HG02642 (cell line): ENCODE results near the gene PNMT.
A peak's percentile ranks its signal among the peaks of the same experiment; 100 is the strongest.

Experiments used
- ATAC-seq: cut with Tn5 transposase; IDR thresholded peaks from one replicate; pipeline ENCODE4 v1.9.1; 2021; ENCODE audit warnings: mild to moderate bottlenecking; ENCODE audit not compliant: unreplicated experiment, poor library complexity

The PNMT gene

DNA sequence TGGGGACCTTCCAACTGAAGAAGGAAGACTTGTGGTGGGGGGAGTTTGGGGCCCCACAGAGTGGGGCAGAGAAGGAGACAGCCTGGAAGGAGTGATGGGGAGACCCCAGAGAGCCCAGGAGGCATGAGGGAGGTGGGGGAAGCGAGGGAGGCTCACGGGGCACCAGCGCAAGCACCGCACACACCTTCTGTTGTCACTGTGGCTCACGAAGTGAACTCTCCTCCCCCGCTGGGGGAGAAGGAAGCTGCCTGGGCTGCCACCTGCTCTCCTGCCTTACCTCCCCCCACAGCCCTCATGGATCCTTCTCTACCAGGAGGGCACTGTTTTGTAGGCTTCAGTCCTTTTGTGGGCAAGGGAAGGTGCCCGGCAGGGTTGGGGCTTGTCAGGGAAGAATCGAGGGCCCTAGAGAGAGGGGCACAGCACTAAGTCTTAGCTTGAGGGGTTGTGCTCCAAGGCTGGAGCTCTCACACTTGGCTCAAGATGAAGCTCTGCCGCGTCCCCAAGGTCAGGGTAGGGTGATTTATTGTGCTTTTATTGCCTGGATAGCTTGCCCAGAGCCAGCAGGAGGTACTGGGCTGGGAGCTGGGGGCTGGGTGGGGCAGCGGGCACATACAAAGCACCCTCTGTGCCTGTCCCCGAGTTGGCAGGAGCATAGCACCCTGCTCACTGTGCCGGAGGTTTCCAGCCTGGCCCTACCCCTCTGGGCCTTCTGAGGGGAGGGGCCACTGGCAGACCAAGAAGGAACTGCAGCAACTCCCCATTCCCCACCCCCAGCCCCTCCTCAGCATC is 35.9 kb upstream of the PNMT start:
- ATAC-seq, result no peak

DNA sequence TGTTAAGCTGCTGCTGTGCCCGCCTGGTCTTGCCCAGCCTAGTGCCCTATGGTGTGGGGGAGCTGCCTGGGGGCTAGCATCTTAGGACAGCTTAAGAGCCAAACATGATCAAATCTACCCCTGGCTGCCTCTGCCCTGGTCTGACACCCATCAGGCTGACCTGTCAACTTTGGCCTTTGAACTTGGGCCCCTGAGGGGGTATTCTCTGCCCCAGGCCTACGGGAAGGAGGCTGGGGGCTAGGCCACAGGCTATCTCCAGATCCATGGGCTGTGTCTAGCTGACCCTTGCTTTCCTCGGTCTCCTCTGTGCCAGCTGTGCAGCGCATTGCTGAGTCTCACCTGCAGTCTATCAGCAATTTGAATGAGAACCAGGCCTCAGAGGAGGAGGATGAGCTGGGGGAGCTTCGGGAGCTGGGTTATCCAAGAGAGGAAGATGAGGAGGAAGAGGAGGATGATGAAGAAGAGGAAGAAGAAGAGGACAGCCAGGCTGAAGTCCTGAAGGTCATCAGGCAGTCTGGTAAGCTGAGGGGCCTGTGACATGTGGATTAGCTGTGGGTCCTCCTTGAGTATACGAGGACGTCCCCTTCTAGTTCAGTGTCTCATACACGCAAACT is 34.6 kb upstream of the PNMT start:
- no peak for ATAC-seq

DNA sequence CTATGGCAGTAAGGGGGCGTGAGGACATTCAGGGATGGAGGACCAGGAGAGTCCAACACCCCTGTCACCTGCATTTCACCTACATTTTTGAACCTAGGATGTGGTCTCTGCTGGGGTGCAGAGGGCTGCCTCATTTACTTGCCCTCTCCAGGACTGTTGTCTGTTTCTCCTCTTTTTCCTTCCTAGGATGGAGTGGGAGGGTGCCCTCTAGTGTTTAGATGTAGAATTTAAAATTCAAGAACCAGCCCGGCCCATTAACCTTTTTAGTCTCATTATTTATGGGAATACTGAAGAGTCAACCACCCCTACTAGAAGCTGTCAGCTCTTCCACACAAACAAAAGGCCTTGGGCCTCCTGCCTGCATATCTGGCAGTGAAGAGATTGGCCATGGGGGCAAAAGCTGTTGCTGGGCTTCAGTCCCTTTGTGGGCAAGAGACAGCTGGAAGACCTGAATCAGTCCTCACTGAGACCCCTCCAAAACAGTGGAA is 33.8 kb upstream of the PNMT start:
- ATAC-seq, result no peak

DNA sequence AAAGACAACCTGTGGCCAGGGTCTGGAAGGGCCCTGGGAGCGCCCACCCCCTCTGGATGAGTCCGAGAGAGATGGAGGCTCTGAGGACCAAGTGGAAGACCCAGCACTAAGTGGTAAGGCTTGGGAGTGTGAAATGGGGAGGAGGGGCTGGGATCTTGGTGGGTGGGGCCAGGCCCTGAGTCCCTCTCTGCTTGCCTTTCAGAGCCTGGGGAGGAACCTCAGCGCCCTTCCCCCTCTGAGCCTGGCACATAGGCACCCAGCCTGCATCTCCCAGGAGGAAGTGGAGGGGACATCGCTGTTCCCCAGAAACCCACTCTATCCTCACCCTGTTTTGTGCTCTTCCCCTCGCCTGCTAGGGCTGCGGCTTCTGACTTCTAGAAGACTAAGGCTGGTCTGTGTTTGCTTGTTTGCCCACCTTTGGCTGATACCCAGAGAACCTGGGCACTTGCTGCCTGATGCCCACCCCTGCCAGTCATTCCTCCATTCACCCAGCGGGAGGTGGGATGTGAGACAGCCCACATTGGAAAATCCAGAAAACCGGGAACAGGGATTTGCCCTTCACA is 32.6 kb upstream of the PNMT start:
- ATAC-seq, result no peak

DNA sequence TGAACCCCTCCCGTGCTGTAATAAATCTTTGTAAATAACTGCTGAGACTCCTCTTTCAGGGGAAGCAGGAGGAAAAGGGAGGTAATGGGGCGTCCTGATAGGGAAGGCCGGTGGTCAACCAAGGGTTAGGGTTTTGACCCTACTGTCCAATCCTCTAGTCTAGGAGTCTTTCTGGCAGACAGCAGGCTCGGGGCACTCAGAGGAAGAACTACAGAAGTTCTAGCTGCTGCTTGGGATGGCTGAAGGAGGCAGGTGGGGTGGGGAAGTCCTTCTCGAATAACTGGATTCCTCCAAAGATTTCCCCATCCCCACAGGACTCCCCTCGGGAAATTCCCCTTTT is 31.7 kb upstream of the PNMT start:
- peak; percentile 19 for ATAC-seq

DNA sequence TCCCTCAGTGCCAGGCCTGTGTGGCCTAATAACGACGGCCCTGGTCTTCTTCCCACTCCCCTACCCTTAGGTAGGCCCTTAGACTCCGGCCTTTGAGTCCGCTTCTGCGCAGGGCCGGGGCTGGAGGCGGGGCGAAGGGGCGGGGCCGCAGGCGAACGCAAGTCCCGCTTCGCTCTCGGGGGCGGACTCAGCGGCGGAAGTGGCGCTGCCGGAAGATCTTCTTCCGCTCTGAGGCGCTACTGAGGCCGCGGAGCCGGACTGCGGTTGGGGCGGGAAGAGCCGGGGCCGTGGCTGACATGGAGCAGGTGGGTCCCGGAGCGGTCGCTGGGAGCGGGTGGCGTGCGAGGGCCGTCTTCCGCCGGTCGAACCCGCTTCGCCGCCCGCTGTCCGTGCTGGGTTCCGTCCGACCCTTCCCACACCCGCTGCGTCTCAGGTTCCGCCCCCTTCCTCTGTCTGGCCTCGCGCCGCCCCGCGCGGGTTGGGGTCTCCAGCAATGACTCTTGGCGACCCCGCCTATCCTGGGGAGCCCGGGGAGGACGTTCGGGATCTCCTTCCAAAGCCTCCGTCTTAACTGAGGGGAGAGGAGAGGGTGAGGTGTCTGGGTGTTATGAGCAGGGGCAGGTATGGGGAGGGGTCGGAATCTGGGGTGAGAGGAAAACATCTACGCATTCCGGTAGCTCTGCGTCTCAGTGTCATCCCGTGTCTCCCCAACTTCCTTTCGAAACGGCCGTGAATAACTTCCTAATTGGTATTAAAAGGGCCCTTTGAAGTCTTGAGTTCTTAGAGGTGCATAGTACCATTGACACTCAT is 31.1 kb upstream of the PNMT start, which contains the start of gene STARD3:
STARD3 (plus strand) TSS at position 218 of the 810 bp plus-strand sequence. CDS start 16,388 bp downstream, outside the sequence.
- ATAC-seq, result peak; percentile 82

DNA sequence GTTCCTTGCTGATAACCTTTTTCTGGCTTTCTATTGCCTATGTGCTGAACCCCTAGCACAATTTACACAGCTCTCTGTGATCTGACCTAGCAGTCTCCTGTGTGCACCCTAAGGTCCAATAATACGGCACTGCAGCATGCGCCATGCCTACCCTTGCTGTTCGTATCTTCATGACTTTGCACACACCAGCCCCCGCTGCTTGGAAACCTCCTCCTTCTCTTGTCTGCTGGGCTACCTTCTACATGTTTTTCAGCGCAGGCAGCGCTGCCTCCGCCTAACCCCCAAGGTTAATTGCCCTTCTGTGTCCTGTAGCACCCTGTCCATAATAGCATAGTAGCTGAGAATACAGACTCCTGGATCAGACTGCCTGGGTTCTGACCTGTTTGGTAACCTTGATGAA is 29.9 kb upstream of the PNMT start:
- ATAC-seq, result no peak

DNA sequence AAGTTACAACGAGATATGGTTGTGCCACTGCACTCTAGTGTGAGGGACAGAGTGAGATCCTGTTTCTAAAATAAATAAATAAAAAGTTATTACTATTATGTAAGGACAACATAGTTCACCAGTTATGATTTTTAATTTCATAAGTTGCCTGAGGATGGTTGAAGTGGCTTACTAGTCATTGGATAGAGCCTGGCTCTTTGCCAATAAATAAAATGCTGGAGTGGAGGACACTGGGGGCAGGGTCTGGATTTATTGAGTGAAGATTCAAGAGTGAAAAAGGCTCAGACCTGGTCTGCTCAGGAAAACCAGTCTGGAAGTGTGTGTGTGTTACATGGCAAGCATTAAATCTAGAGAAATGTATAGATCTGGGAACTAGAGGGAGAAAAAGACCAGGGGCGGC is 29.2 kb upstream of the PNMT start:
- no peak for ATAC-seq

DNA sequence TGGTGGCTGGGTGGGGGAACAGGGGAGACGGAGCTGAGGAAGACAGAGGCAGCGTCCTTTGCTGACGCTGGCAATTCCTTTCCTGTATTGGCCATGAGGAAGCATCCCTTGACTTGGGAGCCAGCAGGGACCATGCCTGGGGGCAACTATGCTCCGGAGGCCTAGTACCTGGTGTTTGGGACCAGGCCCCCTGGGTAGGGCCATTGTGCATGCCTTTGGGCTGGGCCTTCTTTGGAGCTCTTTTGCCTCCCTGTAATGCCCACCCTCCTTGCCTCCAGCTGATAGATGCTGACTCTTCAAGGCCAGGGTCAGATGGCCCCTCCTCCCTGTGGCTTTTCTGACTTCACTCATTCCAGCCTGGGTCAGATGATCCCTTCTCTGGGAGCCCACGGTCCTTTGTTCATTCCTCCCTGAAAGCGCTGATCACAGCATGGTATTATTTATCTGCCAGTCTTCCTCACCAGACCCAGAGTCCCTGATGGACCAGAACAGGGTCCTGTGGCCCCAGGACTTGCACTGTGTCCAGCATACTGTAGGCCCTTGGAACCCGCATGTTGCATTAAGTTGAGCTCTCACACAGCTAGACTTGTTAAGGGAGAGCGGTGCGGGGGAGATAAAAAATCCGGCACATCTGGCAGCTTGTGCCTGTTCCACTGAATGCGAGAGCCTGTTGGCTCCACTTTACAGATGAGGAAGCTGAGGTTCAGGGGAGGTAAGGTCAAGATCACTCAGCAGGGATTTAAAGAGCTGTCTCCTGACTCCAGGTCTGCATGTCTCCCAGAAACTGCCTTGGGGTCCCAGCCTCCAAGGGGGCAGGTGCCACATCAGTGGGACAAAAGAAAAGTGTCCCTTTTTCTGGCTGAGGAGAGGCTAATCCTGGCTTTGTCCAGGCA is 28.4 kb upstream of the PNMT start:
- ATAC-seq, result no peak

DNA sequence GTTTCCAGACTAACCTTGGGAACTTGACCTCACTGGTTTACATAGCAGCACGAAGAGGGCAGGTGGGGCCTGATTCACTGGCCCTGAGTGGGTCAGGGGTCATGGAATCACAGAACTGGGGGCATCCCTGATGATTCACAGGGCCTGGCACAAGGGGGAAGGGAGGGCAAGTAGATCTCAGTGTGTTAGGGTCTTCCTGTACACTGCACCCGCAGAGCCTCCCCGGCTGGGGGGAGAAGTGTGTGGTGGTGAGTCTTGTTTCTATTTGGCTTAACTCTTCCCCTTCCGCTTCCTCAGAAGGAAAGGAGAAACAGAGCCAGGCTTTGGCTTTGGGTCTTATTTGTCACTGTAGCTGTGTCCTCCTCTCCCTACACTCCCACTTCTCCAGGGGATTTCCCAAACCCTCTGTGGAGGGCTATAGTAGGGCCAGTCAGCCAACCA is 27.6 kb upstream of the PNMT start:
- no peak for ATAC-seq

DNA sequence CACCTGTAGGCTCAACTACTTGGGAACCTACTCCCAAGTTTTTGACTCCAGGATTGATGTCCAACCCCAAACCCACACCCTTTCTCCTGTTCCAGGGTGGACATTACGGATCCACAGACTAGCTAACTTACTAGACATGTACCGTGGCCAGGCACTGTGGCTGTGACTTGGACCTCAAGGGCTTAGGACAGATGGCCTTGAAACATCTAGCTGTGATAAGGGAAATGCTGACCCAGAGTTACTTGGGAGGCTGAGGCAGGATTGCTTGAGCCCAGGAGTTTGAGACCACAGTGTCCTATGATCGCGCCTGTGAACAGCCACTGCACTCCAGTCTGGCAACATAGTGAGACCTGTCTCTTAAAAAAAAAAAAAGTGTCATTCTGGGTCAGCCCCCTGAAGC is 27.2 kb upstream of the PNMT start:
- ATAC-seq, result no peak

DNA sequence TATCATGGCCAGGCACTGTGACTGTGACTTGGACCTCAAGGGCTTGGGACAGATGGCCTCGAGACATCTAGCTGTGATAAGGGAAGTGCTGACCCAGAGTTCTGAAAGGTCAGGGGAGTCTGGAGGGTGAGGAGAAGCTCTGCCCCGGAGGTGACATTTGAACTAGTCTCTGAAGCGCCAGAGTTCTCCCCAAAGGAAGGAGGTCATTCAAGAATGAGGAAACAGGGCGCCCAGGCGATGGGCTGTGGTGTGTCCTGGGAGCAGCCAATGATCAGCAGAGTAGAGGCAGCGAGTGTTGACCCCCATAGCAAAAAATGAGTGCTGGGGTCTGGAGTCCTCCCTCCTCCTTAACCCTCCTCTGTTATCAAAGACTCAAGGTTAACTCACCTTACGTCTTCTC is 26.4 kb upstream of the PNMT start:
- no peak for ATAC-seq

DNA sequence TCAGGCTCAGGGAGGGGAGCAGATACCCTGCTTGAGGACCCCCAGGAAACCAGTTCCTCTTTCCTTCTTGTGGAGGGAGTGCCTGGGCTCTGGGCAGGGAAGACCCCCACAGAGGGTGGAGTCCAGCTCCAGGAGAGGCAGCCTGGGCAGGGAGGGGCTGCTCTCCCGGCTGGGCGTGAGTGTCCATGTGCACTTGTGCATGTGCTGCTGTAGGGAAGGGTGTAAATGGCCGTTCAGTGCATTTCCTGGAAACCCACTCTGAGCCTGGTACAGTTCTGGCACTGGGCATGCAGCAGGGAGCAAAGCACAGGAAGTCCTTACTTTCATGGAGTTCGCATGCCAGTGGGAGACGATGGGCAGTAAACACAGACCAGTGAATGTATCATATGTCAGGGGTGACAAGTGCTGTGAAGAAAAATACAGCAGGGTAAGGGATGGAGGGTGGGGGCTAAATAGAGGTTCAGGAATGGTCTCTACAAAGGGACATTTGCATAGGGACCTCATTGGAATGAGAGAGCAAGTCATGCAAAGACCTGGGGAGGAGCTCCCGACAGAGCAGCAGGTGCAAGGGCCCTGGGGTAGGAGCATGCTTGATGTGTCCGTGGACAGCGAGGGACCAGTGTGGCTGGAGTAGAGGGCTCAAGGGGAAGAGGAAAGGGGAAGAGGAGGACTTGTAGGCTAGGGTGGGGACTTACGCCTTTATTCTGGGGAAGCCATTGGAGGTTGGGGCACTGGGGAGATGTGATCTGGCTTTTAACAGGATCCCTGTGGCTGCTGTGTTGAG is 25.8 kb upstream of the PNMT start:
- no peak for ATAC-seq

DNA sequence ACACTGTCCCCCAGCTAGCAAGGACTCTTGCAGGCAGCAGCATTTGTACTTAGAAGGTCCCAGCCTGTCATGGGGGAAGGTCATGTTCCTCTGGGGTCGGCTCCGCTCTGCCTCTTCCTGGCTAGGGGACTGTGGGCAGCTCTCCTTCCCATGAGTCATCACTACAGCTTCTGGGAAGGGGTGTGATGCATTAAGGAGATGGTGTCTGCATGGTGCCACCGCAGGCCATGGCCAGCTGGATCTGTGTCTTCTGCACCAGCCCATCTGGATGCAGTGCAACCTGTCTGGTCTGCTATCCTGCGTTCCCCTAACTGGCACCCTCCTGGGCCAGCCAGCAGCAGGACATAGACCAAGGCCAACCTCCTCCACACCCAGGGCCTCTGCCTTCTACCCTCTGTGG is 25.0 kb upstream of the PNMT start:
- no peak for ATAC-seq

DNA sequence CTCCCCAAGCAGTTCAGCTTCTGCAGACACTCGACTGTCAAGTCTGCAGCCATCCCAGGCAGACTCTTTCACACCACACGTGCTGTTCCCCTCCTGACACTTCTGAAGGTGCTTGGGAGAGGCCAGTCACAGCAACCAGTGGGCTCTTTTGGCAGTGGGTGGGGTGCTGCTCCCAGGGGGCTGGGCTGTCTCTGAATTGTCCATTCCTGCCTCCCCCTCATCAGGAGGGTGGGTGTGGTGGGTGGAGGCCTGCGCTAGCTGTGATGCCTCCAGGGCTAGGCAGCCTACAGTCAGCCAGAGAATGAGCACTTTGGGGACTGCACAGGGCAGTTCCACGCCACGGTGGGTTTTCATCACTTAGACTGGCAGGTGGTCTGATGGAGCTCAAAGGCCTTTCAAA is 21.0 kb upstream of the PNMT start:
- no peak for ATAC-seq

DNA sequence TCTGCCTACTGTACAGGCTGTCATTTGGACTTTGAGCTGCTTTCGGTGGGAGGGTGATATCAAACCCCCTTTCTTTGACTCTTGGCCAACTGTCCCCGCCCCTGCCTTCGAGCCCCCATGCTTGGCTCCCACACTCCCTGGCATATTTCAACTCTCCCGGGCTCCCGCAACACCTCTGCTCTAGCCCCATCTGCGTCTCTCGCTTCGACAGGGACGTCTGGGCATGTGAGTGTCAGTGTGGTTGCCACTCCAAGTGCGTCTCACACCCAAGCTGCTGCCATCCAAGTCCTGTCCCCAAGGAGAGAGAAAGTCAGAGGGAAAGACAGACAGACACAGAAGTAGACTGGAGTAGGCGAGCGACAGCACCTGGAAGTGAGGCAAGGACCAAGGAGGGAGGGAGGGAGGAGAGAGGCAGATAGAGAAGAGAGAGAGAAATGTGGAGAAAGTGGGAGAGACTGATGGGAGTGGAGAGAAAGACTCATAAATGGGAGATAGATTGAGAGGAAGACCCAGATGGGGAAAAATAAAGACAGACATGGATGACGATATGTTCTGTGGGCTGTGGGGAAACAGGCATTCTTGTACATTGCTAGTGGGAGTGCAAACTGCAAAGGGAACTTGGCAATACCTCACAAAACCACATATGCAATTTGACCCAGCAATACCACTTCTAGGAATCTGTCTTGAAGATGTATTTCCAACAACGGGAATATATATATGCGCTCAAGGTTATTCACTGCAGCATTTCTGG is 19.5 kb upstream of the PNMT start:
- ATAC-seq, result no peak

DNA sequence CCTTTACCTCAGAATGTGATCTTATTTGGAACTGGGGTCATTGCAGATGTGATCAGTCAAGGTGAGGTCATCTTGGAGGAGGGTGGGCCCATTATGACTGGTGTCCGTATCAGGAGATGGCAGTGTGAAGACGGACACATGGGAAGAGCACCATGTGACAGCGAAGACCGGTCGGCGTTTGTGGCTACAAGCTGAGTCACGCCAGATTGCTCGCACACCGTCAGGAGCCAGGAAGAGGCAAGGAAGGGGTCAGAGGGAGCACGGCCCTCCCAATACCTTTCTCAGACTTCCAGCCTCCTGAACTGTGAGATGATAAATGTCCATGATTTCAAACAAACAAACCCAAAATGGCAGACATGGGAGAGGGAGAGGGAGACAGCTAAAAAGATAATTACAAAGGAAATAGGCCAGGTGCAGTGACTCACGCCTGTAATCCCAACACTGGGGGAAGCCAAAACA is 18.1 kb upstream of the PNMT start:
- no peak for ATAC-seq

DNA sequence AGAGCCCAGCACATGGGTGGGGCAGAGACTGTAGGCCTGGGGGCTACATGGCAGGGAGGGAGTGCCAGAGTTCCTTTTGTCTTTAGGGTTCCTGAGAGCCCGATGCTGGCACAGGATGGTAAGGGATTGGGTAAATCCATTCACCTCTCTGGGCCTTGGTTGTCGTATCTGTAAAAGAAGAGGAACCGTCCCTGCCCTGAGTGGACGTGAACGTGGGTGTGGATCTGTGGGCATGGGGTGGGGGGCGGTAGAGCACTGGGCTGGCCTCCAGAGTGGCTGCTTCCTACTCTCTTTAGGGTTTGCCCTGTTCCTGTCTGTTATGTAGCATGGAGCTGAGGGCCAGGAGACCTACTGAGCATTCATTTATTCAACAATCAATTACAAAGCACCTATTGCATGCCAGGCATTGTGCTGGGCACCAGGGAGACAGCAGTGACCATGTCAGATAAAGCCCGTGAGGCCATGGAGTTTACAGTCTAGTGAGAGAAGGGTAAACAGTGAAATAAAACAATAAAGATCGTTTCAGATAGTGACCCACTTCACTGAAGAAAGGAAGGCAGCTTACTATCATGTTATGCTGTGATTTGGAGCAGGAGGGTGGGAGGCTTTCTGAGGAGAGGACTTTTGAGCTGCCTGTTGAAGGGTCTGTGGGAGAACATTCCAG is 16.2 kb upstream of the PNMT start:
- no peak for ATAC-seq
